Inflammatory macrophage treated with lipopolysaccharide for 1 hour (primary cell): Measurements from ENCODE around the gene NAALADL2.
"Not testable (repeated sequence)": the region's sequence is repeated elsewhere in the genome, so short reads cannot be mapped to it uniquely, and the experiment has no call there.

ENCODE experiments used
- DNase-seq, 2 donors: peaks; one replicate each; pipeline ENCODE4 v3.0.0-alpha.2; 2020 to 2022

The NAALADL2 gene

DNA sequence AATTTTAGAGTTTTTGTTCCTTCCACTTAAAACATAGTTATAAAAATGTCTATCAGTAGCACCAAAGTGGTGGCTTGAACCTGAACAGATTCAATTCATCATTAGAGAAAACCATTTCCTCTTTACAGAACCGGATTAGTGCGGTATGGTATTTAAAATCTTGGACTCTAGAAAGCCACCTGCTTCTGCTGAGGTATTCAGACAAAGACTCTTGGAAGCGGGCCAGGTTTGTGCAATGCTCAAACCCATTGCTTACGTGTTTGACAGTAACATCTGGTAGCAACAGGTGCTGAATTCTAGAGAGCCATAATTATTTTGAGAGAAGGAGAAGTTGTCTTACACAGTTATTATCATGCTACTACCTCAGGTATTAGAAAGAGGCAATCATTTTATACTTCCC, 290.5 kb downstream of the NAALADL2 start:
- no peak for DNase-seq

- DNase-seq: no peak
These were observed 291.8 kb downstream of the NAALADL2 start for GRCh38 chr3:175150812-175151401.

GRCh38 chr3:175153595-175153994, 294.5 kb downstream of the NAALADL2 start:
- no peak for DNase-seq

DNA sequence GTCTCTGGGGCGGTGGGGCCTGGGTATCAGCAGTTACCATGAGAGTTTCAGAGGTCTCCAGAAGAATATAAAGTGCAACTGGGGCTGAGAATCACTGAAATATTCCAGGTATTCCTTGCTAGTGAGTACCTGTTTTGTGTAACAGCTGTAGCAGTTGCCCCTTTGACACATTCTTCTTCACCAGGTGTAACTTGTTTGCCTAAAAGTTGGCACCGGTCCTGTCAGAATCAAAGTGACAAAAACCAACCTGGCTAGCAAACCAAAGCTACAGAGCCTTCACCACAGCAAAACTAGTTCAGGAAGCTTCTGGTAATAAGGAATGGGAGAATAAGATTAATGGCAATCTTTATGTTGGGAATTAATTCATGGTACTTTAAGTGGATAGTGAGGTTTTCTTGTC, 296.0 kb downstream of the NAALADL2 start:
- no peak for DNase-seq

DNA sequence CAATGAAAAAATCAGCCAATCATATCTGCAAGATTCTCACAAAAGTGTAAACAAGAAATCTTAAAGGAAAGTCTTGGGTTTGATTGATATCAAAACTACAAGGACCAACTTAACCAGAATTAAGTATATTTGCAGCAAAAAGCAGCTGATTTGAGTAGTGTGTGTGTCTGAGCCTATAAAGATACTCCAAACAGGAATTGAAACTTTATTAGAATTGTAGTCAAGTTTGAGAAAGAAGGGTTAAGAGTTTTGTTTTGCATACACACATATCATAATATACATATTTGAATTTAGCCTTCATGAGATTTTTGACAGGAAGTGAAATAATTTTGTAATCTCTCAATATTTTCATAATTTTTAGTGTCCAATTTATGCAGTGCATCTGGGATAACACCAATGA, 300.1 kb downstream of the NAALADL2 start:
- DNase-seq: no peak

GRCh38 chr3:175161291-175161690, 302.2 kb downstream of the NAALADL2 start:
- DNase-seq: no peak

- no peak for DNase-seq
These were observed 304.6 kb downstream of the NAALADL2 start for GRCh38 chr3:175163686-175164085.

DNA sequence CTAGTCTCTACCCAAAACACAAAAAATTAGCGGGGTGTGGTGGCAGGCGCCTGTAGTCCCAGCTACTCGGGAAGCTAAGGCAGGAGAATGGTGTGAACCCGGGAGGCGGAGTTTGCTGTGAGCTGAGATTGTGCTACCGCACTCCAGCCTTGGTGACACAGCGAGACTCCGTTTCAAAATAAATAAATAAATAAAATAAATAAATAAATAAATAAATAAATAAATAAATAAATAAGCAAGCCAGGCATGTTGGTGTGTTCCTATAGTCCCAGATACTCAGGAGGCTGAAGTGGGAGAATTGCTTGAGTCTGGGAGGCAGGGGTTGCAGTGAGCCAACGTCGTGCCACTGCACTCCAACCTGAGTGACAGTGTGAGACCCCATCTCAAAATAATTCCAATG, 314.0 kb downstream of the NAALADL2 start:
- DNase-seq: not testable (repeated sequence)

DNA sequence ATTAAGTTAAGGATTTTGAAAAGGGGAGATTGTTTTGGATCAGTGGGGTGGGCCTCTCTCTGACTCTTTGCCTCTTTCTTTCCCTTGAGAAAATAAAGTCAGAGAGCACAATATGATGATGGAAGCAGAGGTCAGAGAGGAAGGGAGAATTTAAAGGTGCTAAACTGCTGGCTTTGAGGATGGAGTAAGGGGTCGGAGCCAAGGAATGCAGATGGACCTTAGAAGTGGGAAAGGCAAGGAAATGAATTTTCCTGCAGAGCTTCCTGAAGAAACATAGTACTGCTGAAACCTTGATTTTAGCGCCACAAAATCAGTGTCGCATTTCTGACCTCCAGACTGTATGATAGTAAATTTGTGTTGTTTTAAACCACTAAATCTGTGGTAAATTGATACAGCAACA, 317.4 kb downstream of the NAALADL2 start:
- no peak for DNase-seq

GRCh38 chr3:175179055-175179454, 319.9 kb downstream of the NAALADL2 start:
- no peak for DNase-seq

DNA sequence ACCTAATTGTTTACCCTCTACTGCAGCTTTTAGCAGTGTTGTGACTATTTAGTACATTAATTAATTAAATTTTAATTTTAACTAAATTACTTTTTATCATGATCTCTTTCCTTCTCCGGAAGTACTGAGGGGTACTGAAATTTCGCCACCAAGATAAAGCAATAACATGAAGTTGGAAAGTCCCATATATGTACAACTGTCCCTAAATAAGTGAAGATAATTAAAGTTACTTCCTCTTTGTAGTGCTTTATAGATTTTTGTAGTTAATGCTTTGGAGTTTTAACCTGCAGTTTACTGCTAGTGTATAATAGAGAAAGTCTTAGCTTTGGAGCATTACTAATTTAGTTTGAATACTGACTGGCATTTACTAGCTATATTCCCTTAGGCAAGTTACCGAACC, 325.3 kb downstream of the NAALADL2 start:
- no peak for DNase-seq

- no peak for DNase-seq
These were observed 326.8 kb downstream of the NAALADL2 start for GRCh38 chr3:175185903-175186302.

- no peak for DNase-seq
These were observed 327.4 kb downstream of the NAALADL2 start for GRCh38 chr3:175186511-175186910.

DNA sequence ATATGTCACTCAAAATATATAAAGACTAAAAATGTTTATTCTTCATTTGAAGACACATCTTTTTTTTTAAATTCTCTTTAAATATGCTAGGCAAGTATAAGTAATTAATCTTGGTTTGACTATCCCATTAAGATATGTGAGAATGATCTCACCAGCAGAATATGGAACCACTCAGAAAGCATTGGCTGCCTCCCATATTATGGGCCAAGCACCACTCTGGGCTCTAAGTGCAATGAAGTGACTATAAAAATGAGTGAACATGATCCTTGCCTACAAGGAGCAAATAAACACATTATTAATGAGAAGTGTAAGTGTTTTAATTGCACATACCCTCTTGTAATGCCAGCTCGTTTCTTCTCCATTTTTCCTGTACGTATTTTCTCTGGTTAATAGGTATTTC, 328.5 kb downstream of the NAALADL2 start:
- DNase-seq: no peak

- DNase-seq: no peak
These were observed 333.4 kb downstream of the NAALADL2 start for GRCh38 chr3:175192536-175192935.

GRCh38 chr3:175193815-175194518, 334.8 kb downstream of the NAALADL2 start:
- no peak for DNase-seq

- DNase-seq: no peak
These were observed 340.1 kb downstream of the NAALADL2 start for GRCh38 chr3:175198991-175199783.

DNA sequence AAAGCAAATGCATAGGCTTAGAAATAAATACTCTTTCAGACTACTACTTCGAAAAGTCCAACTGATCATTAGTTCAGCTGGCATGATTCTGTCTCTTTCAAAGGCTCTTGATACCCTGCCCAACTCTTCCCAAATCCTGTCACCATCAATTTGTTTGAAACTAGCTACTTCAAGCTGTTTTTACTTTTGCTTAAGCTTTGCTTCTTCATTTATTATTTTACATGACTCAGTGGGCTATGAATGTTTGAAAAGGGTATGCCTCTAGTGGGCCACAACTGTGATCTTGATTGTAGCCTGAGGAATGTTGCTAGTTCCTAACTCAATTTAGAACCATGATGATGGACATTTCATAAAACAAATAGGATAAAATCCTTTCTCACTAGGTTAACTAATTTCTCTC, 340.8 kb downstream of the NAALADL2 start:
- no peak for DNase-seq

DNA sequence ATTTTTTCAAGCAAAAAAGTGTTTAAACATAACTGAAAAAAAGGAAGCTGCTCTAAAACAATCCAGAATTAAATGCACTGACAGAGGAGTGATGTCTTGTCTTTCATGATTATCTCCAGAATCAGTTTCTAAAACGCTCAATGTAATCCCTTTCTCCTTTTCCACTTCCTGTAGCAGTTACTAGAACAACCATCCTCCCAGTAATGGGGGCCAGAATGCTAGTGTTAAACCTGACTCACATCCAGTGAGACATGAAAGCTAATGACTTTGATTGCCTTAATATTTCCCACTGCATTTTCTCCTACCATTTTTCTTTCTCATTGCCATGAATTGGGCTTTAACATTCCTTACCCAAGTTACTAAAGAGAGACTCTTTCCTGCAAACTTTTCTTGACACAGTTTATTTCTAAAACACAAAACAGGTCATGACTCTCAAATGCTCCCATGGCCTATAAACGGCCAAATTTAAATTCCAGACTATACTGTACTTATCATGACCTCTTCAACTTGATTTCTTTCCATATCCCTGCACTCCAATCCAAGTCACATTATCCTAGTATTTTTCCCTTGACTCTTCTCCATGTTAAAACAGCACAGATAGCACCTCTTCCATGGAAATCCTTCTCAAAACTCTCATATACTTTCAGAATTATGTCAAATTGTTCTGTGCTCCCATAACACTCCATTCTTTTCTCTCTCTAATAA, 341.4 kb downstream of the NAALADL2 start:
- no peak for DNase-seq

GRCh38 chr3:175207361-175207760, 348.2 kb downstream of the NAALADL2 start:
- no peak for DNase-seq

GRCh38 chr3:175208326-175208725, 349.2 kb downstream of the NAALADL2 start:
- DNase-seq: no peak

GRCh38 chr3:175211466-175211865, 352.3 kb downstream of the NAALADL2 start:
- DNase-seq: no peak

- DNase-seq: no peak
These were observed 353.8 kb downstream of the NAALADL2 start for GRCh38 chr3:175212896-175213295.
